ENCODE results near the gene ADAM17. TPM values are rescaled to one million over a fixed set of nuclear protein-coding genes. Genes with fewer than 3 reads are reported as not detected.

Gene ADAM17
- total and polyA plus RNA-seq, 2 of the 13 experiments (the other 11 are each of a cell fraction or from before 2014, with no cell fraction given) = 6.5 to 33.4 TPM

- ATAC-seq (peak; percentile 46; the same call in 2 of the 3 replicates), FAIRE-seq (no peak), DNase-seq (ENCODE audit: low spot score) (no peak)
- BruUV-seq (replicated peaks) = no TSS peak
- in situ Hi-C loops (cut with HindIII; ENCODE audit: extremely low pct_ligation_motif_present, low pct_unique_long_range_greater_than_20kb) = no loop called here
- Histone ChIP-seq H3K4me1 (ENCODE audit: insufficient read depth, low read length) (peaks cover 12% of the 10 kb centered on the region), H3K9ac (ENCODE audit: insufficient read depth, low read depth, low read length) (no peak overlapping the region), H3K27me3 (ENCODE audit: control insufficient read depth in 1 of 2, insufficient read depth in 2 of 2, low read length in 2 of 2) (no peaks in the 10 kb centered on the region), H3K79me2 (ENCODE audit: insufficient read depth, low read length) (no peaks in the 10 kb centered on the region), H3K4me2 (ENCODE audit: low read depth, low read length) (no peak overlapping the region), H3K36me3 (replicated peaks in 1 of 2; ENCODE audit: control insufficient read depth in 1 of 2, insufficient read depth in 2 of 2, low read length in 2 of 2) (peaks cover 11 to 40% of the 10 kb centered on the region in 2 experiments), H4K20me1 (ENCODE audit: insufficient read depth, low read length) (no peaks in the 10 kb centered on the region), H3K9me3 (ENCODE audit: low read length) (no peaks in the 10 kb centered on the region), H3K4me3 (replicated peaks in 1 of 3; ENCODE audit: insufficient read depth in 1 of 3, low read depth in 2 of 3, low read length in 3 of 3) (no peak overlapping the region), H2AFZ (ENCODE audit: low read length) (no peak overlapping the region), H3K27ac (ENCODE audit: extremely low read length, insufficient read depth, low read length) (no peak overlapping the region)
- WGBS (ENCODE audit: low lambda C conversion rate) = 88% methylated on average over 4 of the region's 4 CpGs
- intact Hi-C loops (cut with micrococcal nuclease; ENCODE audit: unreplicated experiment) = no loop called here
- ChIA-PET POLR2A (no interaction called here), CTCF (ENCODE audit: low intra/inter-chr PET ratio, low total read pairs) (no interaction called here)
- TF ChIP-seq SUZ12 (IDR thresholded peaks at IDR 0.05; ENCODE audit: low read depth, low read length) (no peak), ZSCAN20 (CRISPR knock-in tag; IDR thresholded peaks at IDR 0.05; ENCODE audit: borderline replicate concordance) (no peak), ZNF138 (CRISPR knock-in tag; IDR thresholded peaks at IDR 0.05; ENCODE audit: low read depth) (no peak), ZNF382 (CRISPR knock-in tag; IDR thresholded peaks at IDR 0.05; ENCODE audit: borderline replicate concordance) (no peak), TOE1 (CRISPR knock-in tag; IDR thresholded peaks at IDR 0.05) (no peak), ARID5B (CRISPR knock-in tag; IDR thresholded peaks at IDR 0.05) (no peak), ZNF614 (CRISPR knock-in tag; IDR thresholded peaks at IDR 0.05; ENCODE audit: borderline replicate concordance) (no peak), KDM1A (CRISPR knock-in tag; IDR thresholded peaks at IDR 0.05) (no peak), IRF9 (CRISPR knock-in tag; IDR thresholded peaks at IDR 0.05; ENCODE audit: borderline replicate concordance) (no peak), ATF3 (CRISPR knock-in tag; IDR thresholded peaks at IDR 0.05) (no peak), ZNF639 (CRISPR knock-in tag; conservative IDR thresholded peaks at IDR 0.05) (no peak), RBAK (CRISPR knock-in tag; IDR thresholded peaks at IDR 0.05) (no peak), RXRB (CRISPR knock-in tag; IDR thresholded peaks at IDR 0.05; ENCODE audit: borderline replicate concordance) (no peak), ZNF235 (CRISPR knock-in tag; IDR thresholded peaks at IDR 0.05; ENCODE audit: borderline replicate concordance) (no peak), NFE2 (CRISPR knock-in tag; IDR thresholded peaks at IDR 0.05) (no peak), DNMT3B (CRISPR knock-in tag; conservative IDR thresholded peaks at IDR 0.05) (no peak), ATF2 (CRISPR knock-in tag; IDR thresholded peaks at IDR 0.05) (no peak)
These were observed 27.4 kb downstream of the ADAM17 start for GRCh38 chr2:9527995-9528787.
